Activated CD8-positive, alpha-beta memory T cell treated with anti-CD3 and anti-CD28 coated beads, Interleukin-2, amount 50 U/mL, for 1 hour (primary cell): ENCODE measurements around the gene THSD7A.

Experiments used
- DNase-seq: peaks from one replicate; pipeline ENCODE4 v3.0.0-alpha.2; 2020; ENCODE audit errors: extremely low read depth

THSD7A gene

DNA sequence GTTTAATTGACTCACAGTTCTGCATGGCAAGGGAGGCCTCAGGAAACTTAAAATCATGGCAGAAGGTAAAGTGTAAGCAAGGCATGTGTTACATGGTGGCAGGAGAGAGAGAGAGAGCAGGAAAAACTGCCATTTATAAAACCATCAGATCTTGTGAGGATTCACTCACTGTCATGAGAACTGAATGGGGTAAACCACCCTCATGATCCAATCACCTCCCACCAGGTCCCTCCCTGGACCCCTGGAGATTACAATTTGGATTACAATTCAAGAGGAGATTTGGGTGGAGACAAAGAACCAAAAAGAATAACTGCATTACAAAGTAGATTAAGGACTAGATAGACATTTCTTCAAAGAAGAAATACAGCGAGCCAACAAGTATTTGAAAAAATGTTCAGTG lies 324.1 kb downstream of the THSD7A start:
- DNase-seq = no peak

DNA sequence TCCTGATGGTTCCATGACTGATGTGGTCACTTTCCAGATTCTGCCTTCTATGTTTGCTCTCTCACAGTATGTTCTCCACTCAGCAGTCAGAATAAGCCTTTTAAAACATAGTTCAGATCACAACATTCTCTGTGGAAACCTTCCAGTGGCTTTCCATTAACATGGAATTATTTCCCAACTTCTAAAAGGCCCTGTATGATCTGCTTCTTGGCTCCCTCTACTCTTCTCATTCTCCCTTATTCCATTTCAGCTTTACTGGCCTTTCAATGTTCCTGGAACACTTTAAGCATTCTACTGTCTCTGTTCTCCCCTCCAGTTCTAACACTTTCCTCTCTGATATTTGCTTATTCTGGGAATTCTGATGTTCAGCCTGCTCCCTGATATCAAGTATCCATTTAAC lies 325.6 kb downstream of the THSD7A start:
- no peak for DNase-seq

GRCh38 chr7:11505471-11505985 lies 326.5 kb downstream of the THSD7A start:
- DNase-seq = no peak

- no peak for DNase-seq
Observed at GRCh38 chr7:11492307-11492706, 339.7 kb downstream of the THSD7A start.

DNA sequence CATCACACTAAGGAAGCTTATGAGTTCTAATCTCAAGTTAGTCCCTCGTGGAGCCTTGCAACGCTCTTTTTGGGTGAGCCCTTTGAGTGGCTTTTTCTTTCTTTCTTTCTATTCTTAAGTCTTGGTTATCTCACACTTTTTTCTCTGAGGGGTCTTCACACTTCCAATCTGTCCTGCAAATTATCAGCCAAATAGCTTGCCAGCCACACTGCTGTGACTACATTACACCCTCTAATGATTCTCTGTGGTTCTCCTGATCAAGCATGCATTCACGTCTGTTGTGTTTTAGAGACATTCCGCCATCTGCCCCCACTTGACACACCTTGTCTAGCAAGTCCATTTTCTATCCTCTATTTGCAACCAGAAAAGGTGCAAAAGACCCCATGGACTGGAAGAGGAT lies 340.2 kb downstream of the THSD7A start:
- no peak for DNase-seq

GRCh38 chr7:11489280-11489679 lies 342.7 kb downstream of the THSD7A start:
- no peak for DNase-seq

GRCh38 chr7:11486271-11486670 lies 345.7 kb downstream of the THSD7A start:
- DNase-seq = no peak

- DNase-seq = no peak
Observed at GRCh38 chr7:11485636-11486035, 346.4 kb downstream of the THSD7A start.

DNA sequence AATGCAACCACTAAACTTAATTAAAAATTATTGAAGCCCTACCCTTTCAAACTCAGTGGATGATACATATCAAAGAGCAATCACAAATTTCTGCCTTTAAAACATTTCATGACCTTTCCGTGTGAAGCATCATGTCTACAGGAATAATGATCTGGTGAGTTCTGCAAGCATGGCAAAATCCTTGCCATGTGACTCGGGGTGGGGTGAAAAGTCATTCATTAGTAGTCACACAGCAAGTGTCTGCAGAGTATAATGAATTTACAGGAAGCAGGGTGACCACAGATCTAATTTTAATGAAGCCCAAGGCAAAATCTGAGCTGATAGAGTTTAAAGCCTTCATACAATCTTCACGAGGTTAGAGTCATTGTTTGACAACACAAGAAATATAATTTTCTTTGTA lies 351.9 kb downstream of the THSD7A start:
- no peak for DNase-seq

GRCh38 chr7:11478882-11479281 lies 353.1 kb downstream of the THSD7A start:
- no peak for DNase-seq

- DNase-seq = no peak
Observed at GRCh38 chr7:11478426-11478825, 353.6 kb downstream of the THSD7A start.

DNA sequence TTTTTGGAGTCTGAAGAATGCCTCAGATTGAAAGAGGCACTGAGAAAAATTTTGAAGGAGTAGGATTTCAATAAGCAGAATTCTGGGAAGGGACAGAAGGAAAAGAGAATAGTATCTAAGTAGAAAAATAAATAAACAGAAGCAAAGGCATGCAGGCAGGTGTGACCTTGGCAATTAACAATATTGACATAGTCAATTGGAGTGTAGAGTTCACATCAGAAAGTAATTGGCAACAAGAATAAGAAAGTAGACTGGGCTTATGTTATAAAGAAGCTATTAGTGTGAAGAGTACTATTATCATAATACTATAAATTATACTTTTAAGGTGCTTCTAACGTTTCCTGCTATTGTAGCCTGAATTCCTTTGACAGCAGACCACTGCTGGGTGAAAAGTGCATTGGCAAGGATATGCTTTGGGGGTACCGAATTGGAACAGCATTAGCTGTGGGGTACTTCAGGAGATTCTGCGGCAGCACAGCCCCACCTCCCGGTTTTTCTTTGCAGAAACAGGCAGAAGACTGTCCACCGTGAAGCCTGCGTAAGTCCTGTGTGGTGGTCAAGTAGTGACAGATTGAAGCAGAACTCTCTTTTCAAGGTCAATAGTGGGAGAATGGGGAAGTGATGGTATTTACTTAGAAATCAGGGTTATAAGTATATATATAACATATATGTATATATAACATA lies 357.0 kb downstream of the THSD7A start:
- no peak for DNase-seq

- no peak for DNase-seq
Observed at GRCh38 chr7:11473807-11474424, 358.1 kb downstream of the THSD7A start.

DNA sequence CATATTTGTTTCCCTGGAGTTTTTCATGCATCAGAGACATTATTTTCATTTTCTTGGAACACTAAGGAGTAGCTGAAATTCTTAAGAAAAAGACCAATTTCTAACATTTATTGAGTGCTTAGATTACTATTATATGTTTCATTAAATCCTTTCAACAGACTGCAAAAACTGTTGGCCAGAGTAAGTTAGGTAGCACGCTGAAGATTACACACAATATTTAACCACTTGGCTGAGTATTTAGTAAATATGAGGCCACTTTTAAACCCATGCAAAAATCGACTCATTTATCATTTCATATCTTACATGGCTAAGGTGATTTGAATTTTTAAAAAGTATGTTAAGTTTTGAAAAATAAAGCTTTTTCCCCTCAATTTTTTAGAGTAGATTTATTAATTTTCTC lies 358.8 kb downstream of the THSD7A start:
- DNase-seq = no peak

DNA sequence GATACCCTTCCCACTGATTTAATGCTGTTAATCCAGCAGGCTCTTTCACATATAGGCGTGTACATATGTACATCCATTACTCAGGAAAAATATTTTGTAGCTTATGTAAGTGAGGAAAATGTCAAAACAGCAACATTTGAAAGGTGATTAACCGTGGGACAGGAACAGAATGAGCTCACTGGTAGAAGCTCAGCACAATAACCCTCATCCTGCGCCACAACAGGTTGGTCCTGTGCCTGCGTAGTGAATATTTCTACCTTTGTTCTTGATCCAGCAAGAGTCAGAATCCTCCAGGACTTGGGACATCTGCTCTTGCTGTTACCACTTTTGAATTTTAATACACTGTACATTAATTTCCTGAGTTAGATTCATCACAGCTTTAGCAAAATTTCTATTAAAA lies 359.4 kb downstream of the THSD7A start:
- no peak for DNase-seq

- DNase-seq = no peak
Observed at GRCh38 chr7:11471255-11471654, 360.7 kb downstream of the THSD7A start.

DNA sequence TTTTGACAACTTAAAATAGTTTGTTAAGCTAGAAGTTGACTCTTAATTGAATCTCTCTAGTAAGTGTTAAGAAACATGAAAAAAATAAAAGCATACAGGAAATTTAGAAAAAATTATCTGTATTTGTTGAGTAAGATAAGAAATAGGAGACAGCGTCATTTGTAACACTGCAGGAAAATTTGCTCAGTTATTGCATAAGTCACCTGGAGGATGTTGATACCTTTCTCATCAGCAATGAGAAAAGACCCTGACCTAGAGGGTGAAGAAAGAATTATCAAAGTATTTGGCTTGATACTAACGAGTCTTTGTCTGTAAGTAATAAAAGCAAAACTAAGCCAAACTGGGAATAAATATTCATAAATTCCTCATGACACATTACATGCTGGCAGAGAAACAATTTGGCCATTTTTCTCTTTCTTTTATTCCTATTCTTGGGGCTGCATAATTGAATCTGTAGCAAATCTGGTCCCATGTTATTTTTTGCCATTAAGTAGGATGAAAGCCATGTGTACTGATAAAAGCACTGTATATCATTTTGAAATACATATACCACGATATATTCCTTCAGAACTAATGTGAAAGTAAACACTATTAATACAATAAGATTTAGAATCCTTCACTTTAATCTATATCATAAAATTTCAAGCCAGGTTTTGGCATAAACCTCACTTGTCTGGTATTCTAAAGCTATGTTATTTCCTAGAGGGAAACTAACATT lies 362.8 kb downstream of the THSD7A start:
- no peak for DNase-seq

GRCh38 chr7:11466517-11467105 lies 365.4 kb downstream of the THSD7A start:
- DNase-seq = no peak

GRCh38 chr7:11464624-11465023 lies 367.4 kb downstream of the THSD7A start:
- DNase-seq = no peak

GRCh38 chr7:11461946-11462345 lies 370.1 kb downstream of the THSD7A start:
- no peak for DNase-seq

- no peak for DNase-seq
Observed at GRCh38 chr7:11458736-11459483, 373.1 kb downstream of the THSD7A start.

DNA sequence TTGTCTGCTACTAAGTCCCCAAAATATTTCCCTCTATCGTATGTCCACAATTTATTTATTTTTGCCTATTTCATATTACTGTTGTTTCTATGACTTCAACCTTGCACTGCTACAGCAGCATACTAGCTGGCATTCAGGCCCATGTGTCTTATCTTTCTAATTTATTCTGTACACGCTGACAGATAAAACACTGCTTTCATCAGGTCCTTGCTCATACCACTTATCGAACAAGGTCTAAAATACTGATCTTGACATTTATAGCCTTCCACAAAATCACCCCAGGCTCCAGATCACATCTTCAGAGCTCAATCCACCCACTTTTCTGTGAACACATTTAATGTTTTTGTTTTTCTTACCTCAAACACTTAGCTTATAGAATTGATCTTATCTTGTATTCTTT lies 374.6 kb downstream of the THSD7A start:
- no peak for DNase-seq
